Stomach smooth muscle (tissue), 2 donors: ENCODE data around the gene PPP1R3F.

Source experiments
- H3K27ac ChIP-seq: one replicate; pipeline ENCODE4 v1.7.0; 2013; ENCODE audit warnings: mild to moderate bottlenecking, low read length, inconsistent platforms
- H3K27me3 ChIP-seq, 2 donors: one replicate each; pipeline ENCODE4 v1.7.0; 2013; ENCODE audit warnings: low read length in 2 of 2; ENCODE audit not compliant: insufficient read depth in 2 of 2, control insufficient read depth in 1 of 2
- H3K36me3 ChIP-seq, 2 donors: one replicate each; pipeline ENCODE4 v1.7.0; 2013; ENCODE audit warnings: low read length in 2 of 2; ENCODE audit not compliant: control insufficient read depth in 2 of 2, insufficient read depth in 2 of 2
- H3K4me1 ChIP-seq: one replicate; pipeline ENCODE4 v1.7.0; 2013; ENCODE audit warnings: low read length; ENCODE audit not compliant: control insufficient read depth, insufficient read depth
- H3K4me3 ChIP-seq, 2 donors: one replicate each; pipeline ENCODE4 v1.7.0; 2013; ENCODE audit warnings: low read length in 2 of 2
- H3K9ac ChIP-seq, 2 donors: one replicate each; pipeline ENCODE4 v1.7.0; 2013; ENCODE audit warnings: low read length in 2 of 2, mild to moderate bottlenecking in 1 of 2
- H3K9me3 ChIP-seq, 2 donors: one replicate each; pipeline ENCODE4 v1.7.0; 2013; ENCODE audit warnings: low read length in 2 of 2; ENCODE audit not compliant: control insufficient read depth in 2 of 2
- donor health status: healthy.
- donor health status: Pancreatic carcinoma.

Gene PPP1R3F

GRCh38 chrX:49269767-49270248 is at the start of gene PPP1R3F:
PPP1R3F (plus strand) TSS chrX:49269793; CDS start chrX:49269870, 77 bp downstream.
- H3K27ac ChIP-seq: peak within 1 kb of the TSS; percentile 94
- peak within 1 kb of the TSS; percentile 83 to 86 for H3K9ac ChIP-seq
- H3K4me3 ChIP-seq: peak within 1 kb of the TSS; percentile 82
- peaks cover 39% of the 10 kb centered on the region for H3K4me1 ChIP-seq
- H3K9me3 ChIP-seq: no peaks in the 10 kb centered on the region
- H3K27me3 ChIP-seq: peaks cover 0 to 8% of the 10 kb centered on the region in 2 donors
- no peaks in the 10 kb centered on the region for H3K36me3 ChIP-seq

- H3K27ac ChIP-seq: no peak overlapping the region
- no peak overlapping the region for H3K4me3 ChIP-seq
- no peak overlapping the region for H3K9ac ChIP-seq
- no peaks in the 10 kb centered on the region for H3K4me1 ChIP-seq
- H3K36me3 ChIP-seq: no peaks in the 10 kb centered on the region
- H3K9me3 ChIP-seq: peaks cover 0 to 2% of the 10 kb centered on the region in 2 donors
- peaks cover 0 to 26% of the 10 kb centered on the region in 2 donors for H3K27me3 ChIP-seq
These were observed 49.5 kb upstream of the PPP1R3F start for GRCh38 chrX:49220100-49220499.

GRCh38 chrX:49221868-49222267 is 47.7 kb upstream of the PPP1R3F start:
- peaks cover 0 to 23% of the 10 kb centered on the region in 2 donors for H3K27me3 ChIP-seq
- peaks cover 0 to 2% of the 10 kb centered on the region in 2 donors for H3K9me3 ChIP-seq
- H3K9ac ChIP-seq: no peak overlapping the region
- H3K36me3 ChIP-seq: no peaks in the 10 kb centered on the region
- H3K4me1 ChIP-seq: no peaks in the 10 kb centered on the region
- no peak overlapping the region for H3K27ac ChIP-seq
- H3K4me3 ChIP-seq: no peak overlapping the region

GRCh38 chrX:49225858-49226257 is 43.7 kb upstream of the PPP1R3F start:
- no peak overlapping the region for H3K9ac ChIP-seq
- H3K9me3 ChIP-seq: peaks cover 0 to 2% of the 10 kb centered on the region in 2 donors
- H3K36me3 ChIP-seq: no peaks in the 10 kb centered on the region
- peaks cover 3% of the 10 kb centered on the region for H3K4me1 ChIP-seq
- peaks cover 0 to 18% of the 10 kb centered on the region in 2 donors for H3K27me3 ChIP-seq
- H3K4me3 ChIP-seq: no peak overlapping the region
- no peak overlapping the region for H3K27ac ChIP-seq

GRCh38 chrX:49226946-49227345 is 42.6 kb upstream of the PPP1R3F start:
- peaks cover 0 to 2% of the 10 kb centered on the region in 2 donors for H3K9me3 ChIP-seq
- no peak overlapping the region for H3K27ac ChIP-seq
- peaks cover 0 to 24% of the 10 kb centered on the region in 2 donors for H3K27me3 ChIP-seq
- H3K4me3 ChIP-seq: no peak overlapping the region
- no peaks in the 10 kb centered on the region for H3K36me3 ChIP-seq
- H3K4me1 ChIP-seq: peaks cover 3% of the 10 kb centered on the region
- H3K9ac ChIP-seq: no peak overlapping the region

GRCh38 chrX:49227726-49228125 is 41.9 kb upstream of the PPP1R3F start:
- Histone ChIP-seq H3K4me3 (no peak overlapping the region), H3K4me1 (peaks cover 3% of the 10 kb centered on the region)

GRCh38 chrX:49228185-49228584 is 41.4 kb upstream of the PPP1R3F start:
- Histone ChIP-seq H3K4me3 (no peak overlapping the region), H3K9ac (no peak overlapping the region), H3K27me3 (peaks cover 0 to 19% of the 10 kb centered on the region in 2 donors), H3K36me3 (no peaks in the 10 kb centered on the region), H3K9me3 (peaks cover 0 to 2% of the 10 kb centered on the region in 2 donors), H3K4me1 (peaks cover 3% of the 10 kb centered on the region), H3K27ac (no peak overlapping the region)

More at GRCh38 chrX:49227726-49228125, 41.9 kb upstream of the PPP1R3F start:
- no peak overlapping the region for H3K27ac ChIP-seq
- peaks cover 0 to 22% of the 10 kb centered on the region in 2 donors for H3K27me3 ChIP-seq
- no peaks in the 10 kb centered on the region for H3K36me3 ChIP-seq
- peaks cover 0 to 2% of the 10 kb centered on the region in 2 donors for H3K9me3 ChIP-seq
- H3K9ac ChIP-seq: no peak overlapping the region

- H3K9ac ChIP-seq: no peak overlapping the region
- no peaks in the 10 kb centered on the region for H3K9me3 ChIP-seq
- peaks cover 3% of the 10 kb centered on the region for H3K4me1 ChIP-seq
- H3K4me3 ChIP-seq: peak overlapping the region; percentile 31 to 35
- H3K27ac ChIP-seq: no peak overlapping the region
- H3K36me3 ChIP-seq: no peaks in the 10 kb centered on the region
- H3K27me3 ChIP-seq: peaks cover 0 to 11% of the 10 kb centered on the region in 2 donors
These were observed 38.9 kb upstream of the PPP1R3F start for GRCh38 chrX:49230500-49231232.

- Histone ChIP-seq H3K4me3 (no peak overlapping the region), H3K9ac (no peak overlapping the region), H3K36me3 (no peaks in the 10 kb centered on the region), H3K4me1 (peaks cover 5% of the 10 kb centered on the region), H3K27ac (no peak overlapping the region), H3K27me3 (peaks cover 0 to 11% of the 10 kb centered on the region in 2 donors), H3K9me3 (no peaks in the 10 kb centered on the region)
These were observed 38.1 kb upstream of the PPP1R3F start for GRCh38 chrX:49231333-49232000.

GRCh38 chrX:49232525-49232924 is 37.1 kb upstream of the PPP1R3F start:
- Histone ChIP-seq H3K4me3 (no peak overlapping the region), H3K9ac (no peak overlapping the region), H3K27ac (no peak overlapping the region), H3K27me3 (peaks cover 0 to 11% of the 10 kb centered on the region in 2 donors), H3K9me3 (no peaks in the 10 kb centered on the region), H3K4me1 (peaks cover 8% of the 10 kb centered on the region), H3K36me3 (no peaks in the 10 kb centered on the region)
